ENCODE measurements around the gene FAM153A. TPM values are rescaled to one million over a fixed set of nuclear protein-coding genes. Genes with fewer than 3 reads are reported as not detected.
A peak's percentile ranks its signal among the peaks of the same experiment; 100 is the strongest.
"Not testable (repeated sequence)": the region's sequence is repeated elsewhere in the genome, so short reads cannot be mapped to it uniquely, and the experiment has no call there.

Gene FAM153A
- total and polyA plus RNA-seq, 5 experiments from 2014 or later = 0.60 to 117 (median 1.8) TPM

DNA sequence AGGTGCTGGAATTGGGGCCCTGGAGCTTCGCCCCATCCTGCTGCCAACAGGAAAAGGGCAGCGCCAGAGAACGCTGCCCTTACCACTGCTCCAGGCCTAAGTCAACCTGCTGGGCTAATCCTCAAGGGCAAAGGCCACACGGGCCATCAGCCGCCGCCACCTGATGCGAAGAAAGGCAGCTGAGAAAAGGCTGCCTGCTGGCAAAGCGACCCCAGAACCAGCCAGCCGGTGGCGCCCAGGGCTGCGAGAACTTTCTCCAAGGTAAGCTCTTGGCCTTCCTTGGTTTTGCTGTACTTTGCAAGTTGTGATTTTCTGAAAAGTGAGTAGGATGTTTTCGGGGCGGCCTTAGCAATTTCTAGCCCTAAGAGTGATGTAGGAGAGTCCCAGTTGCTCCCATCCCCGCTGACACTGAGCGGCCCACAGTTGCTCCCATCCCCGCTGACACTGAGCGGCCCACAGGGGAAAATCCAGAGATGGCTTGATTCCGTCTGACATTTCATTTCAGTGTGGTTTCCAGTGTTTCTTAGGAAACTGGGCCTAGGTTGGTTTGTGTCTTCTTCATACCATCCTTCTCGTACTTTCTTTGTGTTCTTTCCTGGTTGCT is 15.6 kb upstream of the FAM153A start:
- ATAC-seq (peak in 1 of 2 donors; percentile 49), DNase-seq (peak in 4 of 10 donors; percentile 3 to 68 (median 22))
- H3K27ac Mint-ChIP-seq, H3K9me3 Mint-ChIP-seq, H3K27me3 Mint-ChIP-seq, H3K4me3 Mint-ChIP-seq, H3K4me1 Mint-ChIP-seq, POLR2A ChIA-PET, H3K36me3 Mint-ChIP-seq: not testable (repeated sequence)

- H3K27ac Mint-ChIP-seq, H3K36me3 Mint-ChIP-seq, POLR2A ChIA-PET, DNase-seq, H3K4me3 Mint-ChIP-seq, H3K4me1 Mint-ChIP-seq, H3K27me3 Mint-ChIP-seq, H3K9me3 Mint-ChIP-seq, ATAC-seq: not testable (repeated sequence)
Measured at GRCh38 chr5:177793272-177793671, 10.6 kb upstream of the FAM153A start.

DNA sequence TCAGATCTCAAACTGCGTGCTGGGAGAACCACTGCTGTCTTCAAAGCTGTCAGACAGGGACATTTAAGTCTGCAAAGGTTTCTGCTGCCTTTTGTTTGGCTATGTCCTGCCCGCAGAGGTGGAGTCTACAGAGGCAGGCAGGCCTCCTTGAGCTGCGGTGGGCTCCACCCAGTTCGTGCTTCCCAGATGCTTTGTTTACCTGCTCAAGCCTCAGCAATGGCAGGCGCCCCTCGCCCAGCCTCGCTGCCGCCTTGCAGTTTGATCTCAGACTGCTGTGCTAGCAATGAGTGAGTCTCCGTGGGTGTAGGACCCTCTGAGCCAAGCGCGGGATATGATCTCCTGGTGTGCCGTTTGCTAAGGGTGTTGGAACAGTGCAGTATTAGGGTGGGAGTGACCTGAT is 8.9 kb upstream of the FAM153A start:
- DNase-seq, H3K27me3 Mint-ChIP-seq, H3K36me3 Mint-ChIP-seq, ATAC-seq, POLR2A ChIA-PET, H3K9me3 Mint-ChIP-seq, H3K4me1 Mint-ChIP-seq, H3K4me3 Mint-ChIP-seq: not testable (repeated sequence)
- peak overlapping the region in 1 of 10 donors; percentile 57 for H3K27ac Mint-ChIP-seq

DNA sequence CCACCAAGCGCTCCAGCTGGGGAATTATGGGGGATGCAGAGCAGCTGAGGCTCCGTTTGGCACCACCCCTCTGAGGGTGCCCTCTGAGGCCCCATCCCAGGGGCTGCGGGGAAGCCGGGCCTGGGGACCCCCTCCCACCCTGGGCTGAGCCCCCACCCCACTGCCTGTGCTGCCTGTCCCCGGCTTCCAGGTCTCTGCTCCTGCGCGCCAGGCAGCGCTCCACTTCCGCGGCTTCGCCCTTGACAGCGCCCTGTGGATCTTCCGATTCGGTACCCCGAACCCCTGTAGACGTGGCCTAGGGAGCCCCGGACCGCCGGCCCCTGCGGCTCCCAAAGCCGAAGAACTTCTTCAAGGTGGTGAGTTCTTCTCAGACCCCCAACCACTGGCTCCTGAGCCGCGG is 530 bp downstream of the FAM153A start:
- H3K27ac Mint-ChIP-seq, H3K27me3 Mint-ChIP-seq, POLR2A ChIA-PET, ATAC-seq, H3K4me1 Mint-ChIP-seq, H3K9me3 Mint-ChIP-seq, H3K36me3 Mint-ChIP-seq, DNase-seq: not testable (repeated sequence)
- H3K4me3 Mint-ChIP-seq = peak overlapping the region in 1 of 10 donors; percentile 40

DNA sequence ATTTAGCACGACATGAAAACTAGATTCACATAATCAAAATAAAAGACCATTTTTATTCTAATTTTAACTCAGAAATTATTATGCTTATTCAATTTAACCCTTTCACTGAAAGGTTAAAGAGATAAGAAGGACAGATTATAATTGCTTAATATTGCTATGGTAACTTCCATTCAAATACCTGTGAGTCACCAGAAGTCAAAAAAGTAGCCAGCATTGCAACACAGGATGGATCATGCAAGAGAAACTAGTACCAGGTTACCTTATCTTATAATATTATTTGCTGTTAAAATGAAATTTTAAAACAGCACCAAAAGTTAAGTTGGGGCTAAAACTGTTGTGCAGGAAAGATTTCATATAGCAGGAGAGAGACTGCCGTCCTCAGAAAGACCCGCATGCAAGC is 11.5 kb downstream of the FAM153A start:
- H3K4me1 Mint-ChIP-seq, H3K36me3 Mint-ChIP-seq, H3K4me3 Mint-ChIP-seq, H3K27me3 Mint-ChIP-seq, DNase-seq, ATAC-seq, H3K9me3 Mint-ChIP-seq, H3K27ac Mint-ChIP-seq, POLR2A ChIA-PET: not testable (repeated sequence)

GRCh38 chr5:177770646-177771045 is 12.1 kb downstream of the FAM153A start:
- H3K27ac Mint-ChIP-seq, ATAC-seq, POLR2A ChIA-PET: not testable (repeated sequence)

DNA sequence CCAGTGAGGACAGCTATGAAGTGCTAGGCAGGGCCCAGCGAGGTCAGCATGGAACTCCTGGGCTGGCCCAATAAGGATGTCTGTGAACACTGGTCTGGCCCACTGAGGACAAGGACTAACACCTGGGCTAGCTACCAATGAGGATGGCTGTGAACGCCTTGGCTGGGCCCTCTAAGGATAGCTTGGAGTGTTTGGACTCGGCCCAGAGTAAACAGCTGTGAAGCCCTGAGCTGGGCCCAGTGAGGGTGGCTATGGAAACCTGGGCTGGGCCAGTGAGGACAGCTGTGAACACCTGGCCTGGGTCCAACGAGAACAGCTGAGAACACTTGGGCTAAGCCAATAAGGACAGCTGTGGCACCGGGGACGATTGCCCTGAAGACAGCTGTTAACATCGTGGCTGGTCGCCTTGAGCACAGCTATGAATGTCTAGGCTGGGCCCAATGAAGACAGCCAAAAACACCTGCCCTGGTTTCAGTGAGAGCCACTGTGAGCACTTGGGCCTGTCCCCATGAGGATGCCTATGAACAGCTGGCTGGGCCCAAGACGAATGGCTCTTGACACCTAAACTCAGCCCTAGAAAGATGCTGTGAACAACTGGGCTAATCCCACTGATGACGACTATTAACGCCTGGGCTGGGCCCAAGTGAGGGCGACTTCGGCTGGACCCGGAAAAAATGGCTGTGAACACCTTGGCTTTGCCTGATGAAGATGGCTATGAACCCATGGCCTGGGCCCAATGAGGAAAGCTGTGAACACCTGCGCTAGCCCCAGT is 18.8 kb downstream of the FAM153A start:
- H3K36me3 Mint-ChIP-seq, H3K9me3 Mint-ChIP-seq, DNase-seq, H3K27me3 Mint-ChIP-seq, H3K4me1 Mint-ChIP-seq, POLR2A ChIA-PET, ATAC-seq, H3K4me3 Mint-ChIP-seq, H3K27ac Mint-ChIP-seq: not testable (repeated sequence)

More at GRCh38 chr5:177770646-177771045, 12.1 kb downstream of the FAM153A start:
- not testable (repeated sequence) for H3K9me3 Mint-ChIP-seq, H3K4me1 Mint-ChIP-seq, H3K4me3 Mint-ChIP-seq, H3K36me3 Mint-ChIP-seq, DNase-seq, H3K27me3 Mint-ChIP-seq

GRCh38 chr5:177760954-177761353 is 21.7 kb downstream of the FAM153A start:
- H3K27ac Mint-ChIP-seq, POLR2A ChIA-PET, DNase-seq, H3K36me3 Mint-ChIP-seq, H3K4me1 Mint-ChIP-seq, H3K27me3 Mint-ChIP-seq, ATAC-seq, H3K4me3 Mint-ChIP-seq, H3K9me3 Mint-ChIP-seq: not testable (repeated sequence)

DNA sequence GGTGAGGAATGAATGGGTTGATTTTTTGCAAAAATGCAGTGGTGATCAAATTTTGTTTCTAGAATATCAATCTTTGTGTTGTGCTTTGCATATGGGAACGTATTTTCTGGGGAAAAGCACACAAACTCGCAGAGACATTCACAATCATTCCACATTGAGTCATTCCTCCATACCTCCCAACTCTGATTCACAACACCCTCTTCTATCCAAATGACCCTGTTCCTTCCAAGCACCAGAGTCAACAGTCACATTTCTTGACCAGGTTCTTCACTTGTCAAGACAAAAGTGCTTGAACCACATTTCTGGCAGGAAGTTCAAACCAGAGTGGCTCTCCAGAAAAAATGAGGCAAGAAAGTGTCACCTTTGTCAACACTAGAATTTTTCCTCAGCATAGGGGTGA is 35.3 kb downstream of the FAM153A start:
- H3K9me3 Mint-ChIP-seq, H3K4me3 Mint-ChIP-seq, H3K27ac Mint-ChIP-seq: not testable (repeated sequence)

DNA sequence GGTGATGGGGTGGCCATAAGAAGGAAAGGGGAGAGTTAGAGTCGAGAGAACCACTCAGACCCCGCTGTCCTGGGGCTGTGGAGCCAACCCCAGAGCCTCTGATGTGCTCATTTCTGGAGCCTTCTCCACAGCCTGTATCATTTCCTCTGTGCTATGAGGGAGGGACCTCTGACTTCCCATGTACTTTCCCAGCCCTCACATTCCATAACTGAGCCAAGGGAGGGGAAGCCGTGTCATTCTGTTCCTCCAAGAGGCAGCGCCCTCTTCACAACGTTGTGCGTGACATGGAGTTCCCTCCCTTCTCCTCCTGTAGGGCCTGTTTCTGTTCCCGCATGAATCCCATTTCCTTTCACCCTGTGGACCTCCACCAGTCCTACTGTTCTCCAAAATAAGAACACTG is 57.8 kb downstream of the FAM153A start:
- H3K27ac Mint-ChIP-seq, ATAC-seq, DNase-seq, H3K4me3 Mint-ChIP-seq, POLR2A ChIA-PET, H3K9me3 Mint-ChIP-seq, H3K27me3 Mint-ChIP-seq, H3K36me3 Mint-ChIP-seq, H3K4me1 Mint-ChIP-seq: not testable (repeated sequence)

More for the DNA sequence above, 35.3 kb downstream of the FAM153A start:
- H3K4me1 Mint-ChIP-seq, DNase-seq, ATAC-seq, POLR2A ChIA-PET, H3K36me3 Mint-ChIP-seq, H3K27me3 Mint-ChIP-seq: not testable (repeated sequence)

- H3K27ac Mint-ChIP-seq, H3K27me3 Mint-ChIP-seq, H3K36me3 Mint-ChIP-seq, H3K9me3 Mint-ChIP-seq, H3K4me3 Mint-ChIP-seq, POLR2A ChIA-PET, H3K4me1 Mint-ChIP-seq, DNase-seq: not testable (repeated sequence)
- peak; percentile 39 to 49 for ATAC-seq
Measured at GRCh38 chr5:177723831-177724485, 58.7 kb downstream of the FAM153A start.

DNA sequence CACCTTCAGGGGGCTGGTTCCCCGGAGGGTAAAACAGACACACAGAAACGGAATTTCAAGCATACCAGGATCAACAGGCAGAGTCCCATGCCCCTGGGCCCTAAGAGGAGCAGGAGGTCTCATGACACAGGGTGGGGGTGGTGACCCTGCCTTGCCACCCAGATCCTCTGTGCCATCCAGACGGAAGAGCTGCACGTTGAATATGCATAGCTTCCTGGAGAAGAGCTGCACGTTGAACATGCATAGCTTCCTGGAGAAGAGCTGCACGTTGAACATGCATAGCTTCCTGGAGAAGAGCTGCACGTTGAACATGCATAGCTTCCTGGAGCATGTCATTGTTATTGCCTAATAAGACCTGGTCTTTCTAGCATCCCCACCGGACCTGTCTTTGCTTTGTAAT is 59.9 kb downstream of the FAM153A start:
- POLR2A ChIA-PET, ATAC-seq, H3K9me3 Mint-ChIP-seq, H3K27ac Mint-ChIP-seq, H3K27me3 Mint-ChIP-seq, H3K4me3 Mint-ChIP-seq, H3K4me1 Mint-ChIP-seq, DNase-seq, H3K36me3 Mint-ChIP-seq: not testable (repeated sequence)

DNA sequence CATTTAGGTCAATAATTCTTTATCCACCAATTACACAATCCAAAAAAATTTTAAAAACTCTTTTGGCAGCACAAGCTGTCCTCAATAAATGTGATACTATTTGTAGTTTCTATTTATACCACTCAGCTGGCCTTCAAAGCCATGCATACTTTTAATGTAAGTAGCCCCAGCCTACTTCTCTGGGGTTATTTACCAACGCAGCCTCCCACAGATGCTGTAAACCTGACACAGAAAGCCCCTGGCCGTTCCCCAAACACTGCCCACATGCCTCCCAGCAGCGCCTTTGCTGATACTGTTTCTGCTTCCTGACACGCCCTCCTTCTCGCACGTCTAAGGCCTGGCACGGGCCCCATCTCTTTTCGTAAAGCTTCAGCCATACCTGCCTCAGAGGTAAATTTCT is 62.7 kb downstream of the FAM153A start:
- H3K9me3 Mint-ChIP-seq, POLR2A ChIA-PET, ATAC-seq, H3K4me1 Mint-ChIP-seq, H3K4me3 Mint-ChIP-seq, H3K27ac Mint-ChIP-seq, DNase-seq, H3K27me3 Mint-ChIP-seq: not testable (repeated sequence)
- H3K36me3 Mint-ChIP-seq = peaks cover 0 to 11% (median 0%) of the 10 kb centered on the region in 3 donors
